Progenitor cell of endocrine pancreas (in vitro differentiated cells): ENCODE results near the gene ALPL. TPM values are rescaled to one million over a fixed set of nuclear protein-coding genes. Genes with fewer than 3 reads are reported as not detected.

ENCODE experiments used
- DNase-seq: peaks from one replicate; pipeline ENCODE4 v3.0.0; 2021; ENCODE audit warnings: low spot score; ENCODE audit not compliant: unreplicated experiment
- H3K27ac Mint-ChIP-seq: 2 replicates; pipeline ENCODE4 v1.8.0; 2021; ENCODE audit warnings: mild to moderate bottlenecking, moderate library complexity, mixed read lengths
- H3K27me3 Mint-ChIP-seq: 2 replicates; pipeline ENCODE4 v1.8.0; 2021; ENCODE audit warnings: mixed read lengths
- H3K36me3 Mint-ChIP-seq: 2 replicates; pipeline ENCODE4 v1.8.0; 2022; ENCODE audit warnings: mixed read lengths; ENCODE audit not compliant: insufficient read depth
- H3K4me1 Mint-ChIP-seq: 2 replicates; pipeline ENCODE4 v1.8.0; 2021; ENCODE audit warnings: low read depth, mixed read lengths
- H3K4me3 Mint-ChIP-seq: 2 replicates; pipeline ENCODE4 v1.8.0; 2021; ENCODE audit warnings: low read depth, mild to moderate bottlenecking, moderate library complexity, mixed read lengths
- H3K9me3 Mint-ChIP-seq: 2 replicates; pipeline ENCODE4 v1.8.0; 2021; ENCODE audit warnings: low read depth, mixed read lengths
- CTCF ChIP-seq: fragments of 200-600 bp; sonication (generic); IDR thresholded peaks from one replicate; pipeline ENCODE4 v1.5.0; 2021; ENCODE audit warnings: antibody characterized with exemption, mild to moderate bottlenecking; ENCODE audit not compliant: unreplicated experiment
- total RNA-seq: library from RNA; stranded (reverse); gene quantifications from 2 replicates; pipeline ENCODE4 v1.2.1, GENCODE V29; 2021

ALPL gene
- total RNA-seq, 1 donor from 2014 or later = 18.8 TPM

DNA sequence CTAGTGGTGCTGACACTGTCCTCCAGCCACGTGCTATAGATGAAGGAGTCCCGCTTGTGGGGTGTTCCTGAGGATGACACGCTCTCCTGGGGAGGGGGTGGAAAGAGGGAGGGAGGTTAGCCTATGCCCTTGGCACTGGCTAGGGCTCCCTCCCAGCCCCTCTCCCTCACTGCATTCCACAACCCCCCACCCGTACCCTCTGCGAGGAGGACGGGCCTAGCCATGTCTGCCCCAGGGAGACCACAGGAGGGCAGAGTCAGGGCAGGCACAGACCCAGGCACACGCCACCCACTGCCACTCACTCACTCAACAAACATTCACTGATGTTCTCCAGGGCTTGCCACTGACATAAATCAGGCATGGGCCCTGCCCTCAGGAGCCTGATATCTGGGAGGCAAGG, 89.2 kb downstream of the ALPL start:
- no peak for TF ChIP-seq CTCF
- H3K36me3 Mint-ChIP-seq = no peaks in the 10 kb centered on the region
- H3K9me3 Mint-ChIP-seq = no peaks in the 10 kb centered on the region
- H3K27ac Mint-ChIP-seq = no peak overlapping the region
- no peak overlapping the region for H3K4me3 Mint-ChIP-seq
- no peaks in the 10 kb centered on the region for H3K4me1 Mint-ChIP-seq
- DNase-seq = no peak
- no peaks in the 10 kb centered on the region for H3K27me3 Mint-ChIP-seq

DNA sequence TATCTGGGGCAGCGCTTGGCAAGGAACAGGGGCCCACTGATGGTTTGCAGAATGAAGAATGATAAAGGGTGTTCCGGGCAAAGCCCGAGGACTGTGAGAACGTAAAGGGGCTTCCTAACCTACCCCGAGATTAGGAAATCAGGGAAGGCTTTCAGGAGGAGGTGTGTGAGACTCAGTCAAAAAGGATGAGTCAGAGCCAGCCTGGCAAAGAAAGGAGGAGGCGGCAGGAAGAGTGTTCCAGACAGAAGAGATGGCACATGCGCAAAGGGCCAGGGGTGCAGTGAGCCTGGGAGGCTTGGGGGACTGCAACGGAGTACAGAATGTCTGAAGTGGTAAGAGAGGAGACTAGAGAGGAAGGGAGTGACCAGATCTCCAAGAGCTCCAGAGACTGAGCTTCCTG, 89.7 kb downstream of the ALPL start:
- no peak for DNase-seq
- H3K27ac Mint-ChIP-seq = no peak overlapping the region
- no peaks in the 10 kb centered on the region for H3K36me3 Mint-ChIP-seq
- no peak for TF ChIP-seq CTCF
- H3K9me3 Mint-ChIP-seq = no peaks in the 10 kb centered on the region
- H3K4me3 Mint-ChIP-seq = no peak overlapping the region
- H3K4me1 Mint-ChIP-seq = no peaks in the 10 kb centered on the region
- peaks cover under 1% of the 10 kb centered on the region for H3K27me3 Mint-ChIP-seq

DNA sequence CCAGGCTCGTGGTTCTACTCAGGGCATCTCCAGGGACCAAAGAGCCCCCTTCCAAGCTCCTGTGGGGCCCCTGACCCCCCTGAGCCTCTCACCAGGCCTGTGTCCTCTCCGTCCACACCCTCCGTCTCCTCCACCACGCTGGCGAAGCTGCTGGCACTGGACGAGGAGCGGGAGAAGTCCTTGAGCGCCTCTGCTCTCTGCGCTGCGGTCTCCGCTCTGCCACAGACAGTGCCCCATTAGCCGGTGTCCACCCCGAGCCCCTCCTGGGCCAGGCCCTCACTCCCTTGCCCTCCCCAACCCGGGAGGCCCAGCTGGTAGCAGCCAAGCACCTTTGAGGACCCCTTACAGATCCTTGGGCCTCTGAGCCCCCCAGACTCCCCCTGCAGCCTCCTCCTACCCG, 90.2 kb downstream of the ALPL start:
- no peak for TF ChIP-seq CTCF
- Mint-ChIP-seq H3K4me1 (no peaks in the 10 kb centered on the region), H3K27me3 (peaks cover 3% of the 10 kb centered on the region), H3K27ac (no peak overlapping the region), H3K36me3 (no peaks in the 10 kb centered on the region), H3K4me3 (no peak overlapping the region), H3K9me3 (no peaks in the 10 kb centered on the region)
- DNase-seq = no peak

- no peaks in the 10 kb centered on the region for H3K4me1 Mint-ChIP-seq
- H3K27ac Mint-ChIP-seq = no peak overlapping the region
- no peaks in the 10 kb centered on the region for H3K9me3 Mint-ChIP-seq
- TF ChIP-seq CTCF = no peak
- H3K36me3 Mint-ChIP-seq = no peaks in the 10 kb centered on the region
- DNase-seq = no peak
- H3K4me3 Mint-ChIP-seq = no peak overlapping the region
- H3K27me3 Mint-ChIP-seq = peaks cover 3% of the 10 kb centered on the region
Observed at GRCh38 chr1:21601278-21602048, 92.2 kb downstream of the ALPL start.

DNA sequence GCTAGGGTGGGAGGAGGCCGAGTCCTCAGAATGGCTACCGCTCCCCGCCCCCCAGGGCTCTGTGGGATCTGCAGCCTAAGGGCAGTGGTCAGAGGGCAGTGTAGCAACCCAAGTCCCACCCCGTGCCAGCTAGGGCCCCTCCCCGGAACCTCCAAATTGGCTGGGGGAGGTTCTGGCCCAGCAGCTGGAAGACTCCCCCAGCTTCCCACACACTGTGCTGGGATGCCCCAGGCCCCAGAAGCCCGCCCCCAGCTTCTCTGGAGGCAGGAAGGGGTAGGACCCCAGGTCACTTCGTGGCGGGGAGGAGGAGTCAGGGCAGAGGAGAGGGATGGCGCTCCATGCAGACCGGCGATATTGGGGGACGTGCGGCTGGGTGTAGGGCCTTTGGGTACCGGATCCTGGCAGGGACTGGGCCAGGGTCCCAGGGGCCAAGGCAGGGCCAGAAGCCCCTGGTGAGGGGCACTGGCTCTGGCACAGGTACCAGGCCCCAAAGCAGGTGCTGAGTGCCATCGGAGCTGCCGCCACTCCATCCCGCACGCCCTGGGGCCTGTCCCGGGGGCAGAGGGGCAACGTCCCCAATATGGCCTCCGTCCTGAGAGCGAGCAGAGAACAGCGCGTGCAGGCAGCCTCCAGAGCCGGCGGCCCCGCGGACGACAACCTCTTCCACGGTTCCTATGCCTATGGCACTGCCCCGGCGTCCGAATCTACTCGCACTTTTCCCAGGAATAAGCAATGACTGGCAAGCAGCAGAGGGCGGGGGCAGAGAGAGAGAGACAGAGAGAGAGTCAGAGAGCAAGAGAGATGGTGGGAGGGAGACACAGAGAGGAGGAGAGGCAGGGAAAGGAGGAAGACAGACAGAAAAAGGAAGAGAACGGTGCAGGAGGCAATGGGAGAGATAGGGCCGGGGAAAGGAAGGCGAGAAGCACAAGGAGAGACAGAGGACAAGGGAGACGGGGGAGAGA, 94.2 kb downstream of the ALPL start:
- TF ChIP-seq CTCF = no peak
- no peaks in the 10 kb centered on the region for H3K9me3 Mint-ChIP-seq

More for the DNA sequence above, 94.2 kb downstream of the ALPL start:
- Mint-ChIP-seq H3K27me3 (peaks cover 3% of the 10 kb centered on the region), H3K36me3 (no peaks in the 10 kb centered on the region), H3K4me1 (peaks cover 7% of the 10 kb centered on the region), H3K4me3 (no peak overlapping the region), H3K27ac (no peak overlapping the region)
- no peak for DNase-seq
